OCI-LY1 (cell line): ENCODE measurements around the gene NKX1-1.
"Not testable (repeated sequence)": the region's sequence is repeated elsewhere in the genome, so short reads cannot be mapped to it uniquely, and the experiment has no call there.

Experiments
- EZH2 ChIP-seq: fragments of 200-600 bp; sonication (generic), shearing (Covaris generic); IDR thresholded peaks from 2 replicates; pipeline ENCODE4 v1.8.0; 2017; ENCODE audit warnings: borderline replicate concordance, mixed run types, mild to moderate bottlenecking, antibody characterized with exemption, low read length, moderate library complexity, mixed read lengths
- TF ChIP-seq, protein P1 (sequence below): fragments of 200-600 bp; sonication (generic), shearing (Covaris generic); IDR thresholded peaks from 2 replicates; pipeline ENCODE4 v1.5.1; 2017; ENCODE audit warnings: mild to moderate bottlenecking, antibody characterized with exemption, low read length, moderate library complexity, mixed read lengths

GRCh38 chr4:1443688-1444172 lies 37.5 kb upstream of the NKX1-1 start:
- TF ChIP-seq, protein P1, sequence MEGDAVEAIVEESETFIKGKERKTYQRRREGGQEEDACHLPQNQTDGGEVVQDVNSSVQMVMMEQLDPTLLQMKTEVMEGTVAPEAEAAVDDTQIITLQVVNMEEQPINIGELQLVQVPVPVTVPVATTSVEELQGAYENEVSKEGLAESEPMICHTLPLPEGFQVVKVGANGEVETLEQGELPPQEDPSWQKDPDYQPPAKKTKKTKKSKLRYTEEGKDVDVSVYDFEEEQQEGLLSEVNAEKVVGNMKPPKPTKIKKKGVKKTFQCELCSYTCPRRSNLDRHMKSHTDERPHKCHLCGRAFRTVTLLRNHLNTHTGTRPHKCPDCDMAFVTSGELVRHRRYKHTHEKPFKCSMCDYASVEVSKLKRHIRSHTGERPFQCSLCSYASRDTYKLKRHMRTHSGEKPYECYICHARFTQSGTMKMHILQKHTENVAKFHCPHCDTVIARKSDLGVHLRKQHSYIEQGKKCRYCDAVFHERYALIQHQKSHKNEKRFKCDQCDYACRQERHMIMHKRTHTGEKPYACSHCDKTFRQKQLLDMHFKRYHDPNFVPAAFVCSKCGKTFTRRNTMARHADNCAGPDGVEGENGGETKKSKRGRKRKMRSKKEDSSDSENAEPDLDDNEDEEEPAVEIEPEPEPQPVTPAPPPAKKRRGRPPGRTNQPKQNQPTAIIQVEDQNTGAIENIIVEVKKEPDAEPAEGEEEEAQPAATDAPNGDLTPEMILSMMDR: not testable (repeated sequence)
- TF ChIP-seq EZH2: not testable (repeated sequence)
